Activated gamma-delta T cell treated with Interleukin-2 at 50 U/mL for 16 hours (primary cell): Measurements from ENCODE around the gene UVSSA.

Source experiments
- DNase-seq: peaks from one replicate; pipeline ENCODE4 v3.0.0-alpha.2; 2020

UVSSA gene

GRCh38 chr4:1346781-1347409, at the start of gene UVSSA:
Gene UVSSA, plus strand, starts transcription at chr4:1347208. Its CDS starts 884 bp downstream, at chr4:1348092.
- DNase-seq, result peak; percentile 100

GRCh38 chr4:1297456-1298325, 49.3 kb upstream of the UVSSA start:
- no peak for DNase-seq

GRCh38 chr4:1298461-1298860, 48.5 kb upstream of the UVSSA start:
- DNase-seq, result no peak

GRCh38 chr4:1299301-1299860, 47.6 kb upstream of the UVSSA start:
- no peak for DNase-seq

GRCh38 chr4:1300466-1301455, 46.2 kb upstream of the UVSSA start:
- DNase-seq, result no peak

- no peak for DNase-seq
Measured at GRCh38 chr4:1302159-1302558, 44.8 kb upstream of the UVSSA start.

GRCh38 chr4:1305261-1305711, 41.7 kb upstream of the UVSSA start:
- no peak for DNase-seq

GRCh38 chr4:1305781-1306455, 41.1 kb upstream of the UVSSA start:
- peak; percentile 20 for DNase-seq

- DNase-seq, result no peak
Measured at GRCh38 chr4:1307951-1308735, 38.9 kb upstream of the UVSSA start.

- peak; percentile 62 for DNase-seq
Measured at GRCh38 chr4:1309261-1310010, 37.6 kb upstream of the UVSSA start.

- DNase-seq, result no peak
Measured at GRCh38 chr4:1310031-1310795, 36.8 kb upstream of the UVSSA start.

GRCh38 chr4:1310796-1311631, 36.0 kb upstream of the UVSSA start:
- DNase-seq, result no peak

- DNase-seq, result no peak
Measured at GRCh38 chr4:1312821-1313640, 34.0 kb upstream of the UVSSA start.

GRCh38 chr4:1315306-1315705, 31.7 kb upstream of the UVSSA start:
- DNase-seq, result no peak

GRCh38 chr4:1315836-1316536, 31.0 kb upstream of the UVSSA start:
- DNase-seq, result no peak

- no peak for DNase-seq
Measured at GRCh38 chr4:1316537-1317168, 30.4 kb upstream of the UVSSA start.
